ENCODE measurements around the gene IMPDH2.

The IMPDH2 gene

DNA sequence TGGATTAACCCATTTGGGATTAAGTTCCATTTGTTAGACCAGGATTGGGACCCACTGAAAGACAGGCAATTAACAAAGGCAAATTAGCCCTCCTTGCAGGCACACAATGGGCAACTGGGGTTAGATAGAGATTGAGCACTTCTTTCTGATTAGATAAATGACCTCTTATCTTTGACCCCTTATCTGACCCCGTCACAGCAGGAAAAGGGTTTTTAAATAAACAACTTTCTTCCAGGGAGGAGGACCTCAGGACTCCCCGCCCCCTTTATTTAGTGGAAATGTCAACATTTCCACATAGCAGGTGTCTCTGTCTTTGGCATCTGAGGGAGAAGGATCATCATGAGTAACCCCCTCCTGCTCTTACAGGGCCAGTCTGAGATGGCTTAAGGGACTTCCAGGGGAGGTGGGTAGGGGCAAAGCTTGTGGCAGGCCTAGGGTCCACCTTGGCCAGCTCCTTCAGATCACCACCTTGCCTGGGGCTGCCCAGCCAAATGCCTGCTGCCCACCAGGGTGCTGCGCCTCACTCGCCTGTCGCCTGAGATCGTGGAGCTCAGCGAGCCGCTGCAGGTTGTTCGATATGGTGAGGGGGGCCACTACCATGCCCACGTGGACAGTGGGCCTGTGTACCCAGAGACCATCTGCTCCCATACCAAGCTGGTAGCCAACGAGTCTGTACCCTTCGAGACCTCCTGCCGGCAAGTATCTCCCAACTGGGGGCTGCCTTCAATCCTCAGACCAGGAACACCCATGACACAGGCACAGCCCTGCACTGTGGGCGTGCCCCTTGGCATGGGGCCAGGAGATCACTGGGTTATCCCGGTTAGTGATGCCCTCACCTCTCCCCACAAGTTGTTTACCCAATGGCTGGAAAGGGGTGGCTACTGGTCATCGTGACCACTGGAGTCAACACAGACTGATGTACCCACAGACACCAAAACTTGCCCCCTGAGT, 24.6 kb downstream of the IMPDH2 start:
- Histone ChIP-seq H3K27me3 (ENCODE audit: insufficient read depth, poor library complexity, severe bottlenecking) (no peaks in the 10 kb centered on the region), H3K27ac (ENCODE audit: poor library complexity, severe bottlenecking) (no peak overlapping the region), H3K36me3 (ENCODE audit: low read depth) (peaks cover 7% of the 10 kb centered on the region), H3K9me3 (ENCODE audit: severe bottlenecking) (no peaks in the 10 kb centered on the region), H3K4me1 (ENCODE audit: insufficient read depth, poor library complexity, severe bottlenecking) (no peaks in the 10 kb centered on the region), H3K4me3 (ENCODE audit: severe bottlenecking) (no peak overlapping the region)
- ATAC-seq (ENCODE audit: low read depth) = no peak
- TF ChIP-seq, protein P1, sequence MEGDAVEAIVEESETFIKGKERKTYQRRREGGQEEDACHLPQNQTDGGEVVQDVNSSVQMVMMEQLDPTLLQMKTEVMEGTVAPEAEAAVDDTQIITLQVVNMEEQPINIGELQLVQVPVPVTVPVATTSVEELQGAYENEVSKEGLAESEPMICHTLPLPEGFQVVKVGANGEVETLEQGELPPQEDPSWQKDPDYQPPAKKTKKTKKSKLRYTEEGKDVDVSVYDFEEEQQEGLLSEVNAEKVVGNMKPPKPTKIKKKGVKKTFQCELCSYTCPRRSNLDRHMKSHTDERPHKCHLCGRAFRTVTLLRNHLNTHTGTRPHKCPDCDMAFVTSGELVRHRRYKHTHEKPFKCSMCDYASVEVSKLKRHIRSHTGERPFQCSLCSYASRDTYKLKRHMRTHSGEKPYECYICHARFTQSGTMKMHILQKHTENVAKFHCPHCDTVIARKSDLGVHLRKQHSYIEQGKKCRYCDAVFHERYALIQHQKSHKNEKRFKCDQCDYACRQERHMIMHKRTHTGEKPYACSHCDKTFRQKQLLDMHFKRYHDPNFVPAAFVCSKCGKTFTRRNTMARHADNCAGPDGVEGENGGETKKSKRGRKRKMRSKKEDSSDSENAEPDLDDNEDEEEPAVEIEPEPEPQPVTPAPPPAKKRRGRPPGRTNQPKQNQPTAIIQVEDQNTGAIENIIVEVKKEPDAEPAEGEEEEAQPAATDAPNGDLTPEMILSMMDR (IDR thresholded peaks at IDR 0.05; ENCODE audit: poor library complexity, severe bottlenecking) = no peak
- no peak for DNase-seq (ENCODE audit: low spot score)

DNA sequence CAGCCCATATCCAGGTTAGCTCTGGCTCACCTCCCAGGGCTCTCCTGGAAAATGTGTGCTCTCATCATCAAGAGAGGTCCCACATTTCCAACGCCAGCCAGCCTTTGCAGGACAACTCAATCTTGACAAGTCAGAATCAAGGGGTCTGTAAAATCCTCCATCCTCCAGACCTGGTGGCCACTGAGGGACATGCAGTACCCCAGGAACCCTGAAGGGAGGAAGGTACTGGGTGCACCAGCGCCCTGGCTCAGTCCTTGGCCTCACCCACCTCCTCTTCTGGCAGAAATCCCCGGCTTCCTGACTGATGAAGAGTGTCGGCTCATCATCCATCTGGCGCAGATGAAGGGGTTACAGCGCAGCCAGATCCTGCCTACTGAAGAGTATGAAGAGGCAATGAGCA, 28.0 kb downstream of the IMPDH2 start:
- TF ChIP-seq, protein P1 (IDR thresholded peaks at IDR 0.05; ENCODE audit: poor library complexity, severe bottlenecking) = no peak
- ATAC-seq (ENCODE audit: low read depth) (no peak), DNase-seq (ENCODE audit: low spot score) (no peak)
- H3K4me1 ChIP-seq (ENCODE audit: insufficient read depth, poor library complexity, severe bottlenecking) = no peaks in the 10 kb centered on the region
- no peaks in the 10 kb centered on the region for H3K9me3 ChIP-seq (ENCODE audit: severe bottlenecking)
- H3K4me3 ChIP-seq (ENCODE audit: severe bottlenecking) = no peak overlapping the region
- no peak overlapping the region for H3K27ac ChIP-seq (ENCODE audit: poor library complexity, severe bottlenecking)
- H3K36me3 ChIP-seq (ENCODE audit: low read depth) = no peaks in the 10 kb centered on the region
- no peaks in the 10 kb centered on the region for H3K27me3 ChIP-seq (ENCODE audit: insufficient read depth, poor library complexity, severe bottlenecking)

DNA sequence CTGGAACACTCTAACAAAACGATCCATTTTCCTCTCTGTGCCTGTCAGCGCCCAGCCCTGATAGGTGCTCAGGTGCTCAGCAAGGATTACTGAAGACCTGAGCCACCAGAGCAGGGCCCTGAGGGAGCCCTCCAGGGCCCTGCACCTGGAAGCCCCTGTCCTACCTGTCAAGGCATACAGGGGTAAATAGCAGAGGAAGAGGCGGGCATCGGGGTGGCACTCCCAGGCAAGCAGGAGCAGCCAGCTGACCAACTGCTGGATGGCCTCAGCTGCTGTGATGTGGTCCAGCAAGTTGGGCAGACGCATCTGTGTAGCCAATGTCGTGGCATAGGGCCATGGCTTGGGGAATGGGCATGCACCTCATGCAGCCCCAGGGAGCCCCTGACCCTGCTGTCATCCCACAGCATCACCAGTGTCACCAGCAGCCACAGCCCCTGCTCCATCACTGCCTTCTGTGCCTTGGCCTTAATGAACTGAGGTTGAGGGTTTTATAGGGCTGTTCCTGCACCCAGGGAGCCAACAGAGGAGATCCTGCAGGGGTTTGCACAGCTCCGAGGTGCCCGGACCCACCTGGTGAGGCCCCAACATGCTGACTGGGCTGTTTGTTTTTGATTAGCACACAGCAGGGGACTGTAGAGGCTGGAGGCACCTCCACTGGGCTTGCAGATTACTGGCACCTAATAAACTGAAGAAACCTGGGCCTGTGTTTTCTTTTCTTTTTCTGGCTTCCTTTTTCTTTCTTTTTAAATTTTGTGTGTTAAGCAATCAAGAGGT, 29.9 kb downstream of the IMPDH2 start:
- Histone ChIP-seq H3K9me3 (ENCODE audit: severe bottlenecking) (no peaks in the 10 kb centered on the region), H3K4me1 (ENCODE audit: insufficient read depth, poor library complexity, severe bottlenecking) (no peaks in the 10 kb centered on the region), H3K4me3 (ENCODE audit: severe bottlenecking) (no peak overlapping the region), H3K27ac (ENCODE audit: poor library complexity, severe bottlenecking) (no peak overlapping the region), H3K36me3 (ENCODE audit: low read depth) (no peaks in the 10 kb centered on the region), H3K27me3 (ENCODE audit: insufficient read depth, poor library complexity, severe bottlenecking) (no peaks in the 10 kb centered on the region)
- ATAC-seq (ENCODE audit: low read depth) (no peak), DNase-seq (ENCODE audit: low spot score) (no peak)
- TF ChIP-seq, protein P1 (IDR thresholded peaks at IDR 0.05; ENCODE audit: poor library complexity, severe bottlenecking) = no peak

DNA sequence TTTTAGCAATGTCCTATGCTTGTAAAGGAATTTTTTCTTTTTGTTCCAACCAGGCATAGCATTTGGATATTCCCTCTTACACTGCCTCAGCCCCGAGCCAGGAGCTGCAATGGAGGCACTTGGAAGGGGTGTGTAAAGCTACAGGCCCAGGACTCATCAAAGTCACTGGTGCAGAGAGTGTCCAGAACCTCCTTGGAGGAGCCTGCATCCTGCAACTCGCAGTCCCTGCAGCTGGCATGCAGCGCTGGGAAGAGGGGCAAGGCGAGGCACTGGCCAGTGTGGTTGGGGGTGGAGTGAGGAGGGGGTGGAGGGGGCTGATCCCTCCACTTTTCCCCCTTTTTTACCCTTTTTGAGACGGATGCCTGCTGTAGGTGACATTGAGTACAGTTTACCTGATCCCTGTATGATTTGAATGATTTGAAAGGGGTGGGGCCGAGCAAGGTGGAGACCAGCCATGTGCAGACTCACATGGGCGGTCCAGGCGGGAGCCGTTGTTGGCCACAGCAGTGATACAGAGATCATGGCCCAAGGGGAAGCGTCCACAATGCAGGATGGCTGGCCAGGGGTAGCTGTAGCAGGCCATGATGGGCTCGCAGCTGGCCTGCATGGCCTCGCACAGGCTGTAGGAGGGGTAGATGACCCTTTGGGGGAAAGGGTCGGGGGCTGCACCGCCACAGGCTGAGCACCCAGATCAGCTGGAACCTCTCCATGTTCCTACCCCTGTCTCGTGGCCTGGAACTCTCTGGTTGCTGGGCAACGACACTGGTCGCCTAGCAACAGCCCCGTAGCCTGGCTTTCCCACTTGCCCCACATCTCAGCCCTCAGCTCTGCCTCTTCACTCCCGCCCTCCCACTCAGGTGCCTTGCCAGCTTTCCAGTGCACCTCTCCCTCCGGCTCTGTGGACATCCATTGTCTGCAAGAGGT, 31.2 kb downstream of the IMPDH2 start:
- Histone ChIP-seq H3K4me1 (ENCODE audit: insufficient read depth, poor library complexity, severe bottlenecking) (no peaks in the 10 kb centered on the region), H3K27me3 (ENCODE audit: insufficient read depth, poor library complexity, severe bottlenecking) (no peaks in the 10 kb centered on the region), H3K9me3 (ENCODE audit: severe bottlenecking) (no peaks in the 10 kb centered on the region), H3K36me3 (ENCODE audit: low read depth) (no peaks in the 10 kb centered on the region), H3K27ac (ENCODE audit: poor library complexity, severe bottlenecking) (no peak overlapping the region), H3K4me3 (ENCODE audit: severe bottlenecking) (no peak overlapping the region)
- TF ChIP-seq, protein P1 (IDR thresholded peaks at IDR 0.05; ENCODE audit: poor library complexity, severe bottlenecking) = no peak
- ATAC-seq (ENCODE audit: low read depth) (no peak), DNase-seq (ENCODE audit: low spot score) (no peak)

All from RWPE2 (cell line).